Caco-2 (cell line): ENCODE measurements around the gene NEK11. TPM values are rescaled to one million over a fixed set of nuclear protein-coding genes. Genes with fewer than 3 reads are reported as not detected.
A peak's percentile ranks its signal among the peaks of the same experiment; 100 is the strongest.

Experiments
- BruUV-seq: library from RNA; stranded (reverse); fragments of 400-500 nt; replicated peaks from 2 replicates; lab custom pipeline; 2021; lab: Mats Ljungman, UMichigan
- CTCF ChIA-PET: fragments of 300-600 bp; sonication (Branson Sonifier 250); formaldehyde crosslinking; loops from one replicate; lab custom pipeline; 2022; ENCODE audit warnings: antibody characterized with exemption; lab: Charles Lee
- POLR2A ChIA-PET: fragments of 300-600 bp; sonication (Branson Sonifier 250); formaldehyde crosslinking; loops from one replicate; lab custom pipeline; 2022; ENCODE audit warnings: antibody characterized with exemption; lab: Charles Lee
- DNase-seq, 2 experiments: peaks; one replicate each; pipeline versions ENCODE4 v3.0.0 to v3.0.0-alpha.2; 2020 to 2022
- H3K27me3 ChIP-seq: replicated peaks from 2 replicates; pipeline ENCODE4 v1.6.0; 2011; ENCODE audit warnings: low read length; ENCODE audit not compliant: control insufficient read depth, insufficient read depth
- H3K36me3 ChIP-seq: 2 replicates; pipeline ENCODE4 v1.5.1; 2011; ENCODE audit warnings: low read length; ENCODE audit not compliant: control insufficient read depth, insufficient read depth
- H3K4me1 ChIP-seq: fragments of 250-450 bp; sonication (Bioruptor Pico); 2 replicates; pipeline ENCODE4 v1.5.1; 2020; ENCODE audit warnings: mild to moderate bottlenecking
- H3K4me3 ChIP-seq: 2 replicates; pipeline ENCODE4 v1.5.1; 2011; ENCODE audit warnings: low read depth, mild to moderate bottlenecking, control low read depth, low read length
- H3K9me3 ChIP-seq: fragments of 250-450 bp; sonication (Bioruptor Pico); 2 replicates; pipeline ENCODE4 v1.5.1; 2020; ENCODE audit warnings: mild to moderate bottlenecking, moderate library complexity
- H3K27ac Mint-ChIP-seq: one replicate; pipeline ENCODE4 v1.8.0; 2022; ENCODE audit warnings: mixed read lengths; ENCODE audit not compliant: unreplicated experiment
- H3K27me3 Mint-ChIP-seq: one replicate; pipeline ENCODE4 v1.8.0; 2022; ENCODE audit warnings: mixed read lengths; ENCODE audit not compliant: insufficient read depth, unreplicated experiment
- H3K36me3 Mint-ChIP-seq: one replicate; pipeline ENCODE4 v1.8.0; 2022; ENCODE audit warnings: mild to moderate bottlenecking, mixed read lengths; ENCODE audit not compliant: insufficient read depth, unreplicated experiment
- H3K4me1 Mint-ChIP-seq: one replicate; pipeline ENCODE4 v1.8.0; 2022; ENCODE audit warnings: low read depth, mixed read lengths; ENCODE audit not compliant: unreplicated experiment
- H3K4me3 Mint-ChIP-seq: one replicate; pipeline ENCODE4 v1.8.0; 2022; ENCODE audit warnings: mild to moderate bottlenecking, moderate library complexity, mixed read lengths; ENCODE audit not compliant: unreplicated experiment
- H3K9me3 Mint-ChIP-seq: one replicate; pipeline ENCODE4 v1.8.0; 2022; ENCODE audit warnings: mixed read lengths; ENCODE audit not compliant: unreplicated experiment
- CTCF ChIP-seq, 2 experiments: fragments of 200-600 bp in 1 of 2; IDR thresholded peaks; 1 replicate in 1 of 2; 2 replicates in 1 of 2; pipeline versions ENCODE4 v1.5.1 to v1.8.0; 2011 to 2022; ENCODE audit warnings: antibody characterized with exemption in 1 of 2, control low read depth in 1 of 2, inconsistent platforms in 1 of 2, low read depth in 1 of 2, low read length in 1 of 2, mild to moderate bottlenecking in 1 of 2, moderate library complexity in 1 of 2; ENCODE audit not compliant: insufficient read depth in 1 of 2, severe bottlenecking in 1 of 2, unreplicated experiment in 1 of 2
- intact Hi-C: fragments of 100-400 bp; cut with micrococcal nuclease; formaldehyde crosslinking; loops from one replicate; pipeline ENCODE4 v1.10.0; 2022; ENCODE audit not compliant: unreplicated experiment
- total RNA-seq: library from RNA; stranded (reverse); gene quantifications from 2 replicates; pipeline ENCODE4 v1.2.3, GENCODE V29; 2022

NEK11 gene
- total RNA-seq, 1 experiment from 2014 or later = 4.4 TPM

DNA sequence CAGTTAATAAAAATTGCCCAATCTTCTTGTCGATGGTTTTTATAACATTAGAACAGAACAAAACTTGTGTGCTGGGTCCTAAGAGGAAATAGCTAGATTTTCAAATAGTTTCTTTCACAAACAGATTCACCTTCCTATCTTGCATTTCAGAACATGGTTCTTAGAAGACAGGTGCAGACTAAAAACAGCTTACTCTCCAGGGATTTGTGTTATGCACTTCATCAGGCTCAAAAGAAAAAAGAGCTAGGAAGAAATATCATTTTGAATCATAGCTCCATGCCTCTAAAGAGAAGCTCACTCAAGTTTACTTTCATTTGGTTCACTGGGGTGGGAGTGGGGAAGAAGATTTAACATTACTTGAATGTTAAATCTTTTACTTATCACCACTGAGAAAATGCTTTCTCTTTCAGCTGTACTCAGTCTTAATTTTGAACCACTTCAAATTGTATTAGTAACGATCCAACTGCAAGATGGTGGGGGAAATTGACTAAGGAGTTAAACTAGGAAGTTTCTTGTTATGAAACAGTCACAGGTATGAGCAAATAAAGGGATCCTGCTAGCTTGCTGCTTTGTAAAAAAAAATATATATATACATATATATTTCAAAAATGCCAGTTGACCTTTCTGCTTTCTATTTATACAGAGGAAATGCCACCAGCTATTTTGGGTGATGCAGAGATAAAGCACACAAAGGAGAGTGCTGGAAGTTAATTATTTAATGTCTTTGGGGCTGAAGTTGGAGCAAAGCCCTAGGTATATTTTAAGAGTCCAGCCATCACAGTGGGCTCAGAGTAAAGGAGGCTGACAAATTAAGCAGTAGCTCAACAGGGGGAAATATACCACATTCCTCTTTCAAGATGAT lies 326.6 kb downstream of the NEK11 start:
- H3K4me3 ChIP-seq = no peak overlapping the region
- CTCF ChIA-PET = no interaction called here
- Mint-ChIP-seq H3K36me3 (peaks cover 6% of the 10 kb centered on the region), H3K27me3 (no peaks in the 10 kb centered on the region), H3K27ac (peak overlapping the region; percentile 71), H3K4me1 (peaks cover 12% of the 10 kb centered on the region), H3K4me3 (no peak overlapping the region), H3K9me3 (no peaks in the 10 kb centered on the region)
- DNase-seq = no peak
- no peaks in the 10 kb centered on the region for H3K27me3 ChIP-seq
- H3K4me1 ChIP-seq = peaks cover 22% of the 10 kb centered on the region
- POLR2A ChIA-PET = interaction anchor here (1.1 kb wide), 1 partner anchor 28 kb away, joined by 4 read pairs; the partner anchor contains the start of gene NUDT16
- H3K9me3 ChIP-seq = no peaks in the 10 kb centered on the region
- no peak for TF ChIP-seq CTCF (IDR thresholded peaks at IDR 0.05; ENCODE audit: insufficient read depth in 1 of 2, low read depth in 1 of 2, low read length in 1 of 2, severe bottlenecking in 1 of 2, unreplicated experiment in 1 of 2)
- no TSS peak for BruUV-seq
- H3K36me3 ChIP-seq = no peaks in the 10 kb centered on the region; the same call in 1 of the 2 replicates
- intact Hi-C loops = no loop called here

DNA sequence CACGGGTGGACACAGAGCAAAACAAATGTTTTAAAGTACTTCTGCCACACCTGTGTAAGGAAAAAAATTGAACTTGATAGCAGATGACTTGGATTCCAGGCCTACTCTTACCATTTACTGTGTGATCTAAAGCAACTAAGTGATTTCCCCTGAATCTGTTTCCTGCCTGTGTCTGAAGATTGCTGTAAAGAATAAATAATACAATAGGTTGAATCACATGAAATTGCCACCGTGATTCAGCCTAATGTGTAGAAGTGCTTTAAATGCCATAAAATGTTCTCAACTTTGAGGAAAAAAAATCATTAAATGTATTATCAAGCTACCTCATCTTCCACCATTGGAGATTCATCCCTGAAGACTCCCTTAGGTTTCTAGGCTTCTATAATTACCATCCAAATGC lies 327.3 kb downstream of the NEK11 start:
- no peak overlapping the region for H3K4me3 Mint-ChIP-seq
- Histone ChIP-seq H3K36me3 (no peaks in the 10 kb centered on the region; the same call in 1 of the 2 replicates), H3K9me3 (no peaks in the 10 kb centered on the region), H3K4me1 (peaks cover 21% of the 10 kb centered on the region), H3K27me3 (no peaks in the 10 kb centered on the region), H3K4me3 (no peak overlapping the region)
- H3K4me1 Mint-ChIP-seq = peaks cover 12% of the 10 kb centered on the region
- H3K27me3 Mint-ChIP-seq = no peaks in the 10 kb centered on the region
- CTCF ChIA-PET = no interaction called here
- BruUV-seq = no TSS peak
- no peaks in the 10 kb centered on the region for H3K9me3 Mint-ChIP-seq
- peak overlapping the region; percentile 71 for H3K27ac Mint-ChIP-seq
- intact Hi-C loops = no loop called here
- no peak for DNase-seq
- peaks cover 6% of the 10 kb centered on the region for H3K36me3 Mint-ChIP-seq
- TF ChIP-seq CTCF (IDR thresholded peaks at IDR 0.05; ENCODE audit: insufficient read depth in 1 of 2, low read depth in 1 of 2, low read length in 1 of 2, severe bottlenecking in 1 of 2, unreplicated experiment in 1 of 2) = no peak
- POLR2A ChIA-PET = no interaction called here

DNA sequence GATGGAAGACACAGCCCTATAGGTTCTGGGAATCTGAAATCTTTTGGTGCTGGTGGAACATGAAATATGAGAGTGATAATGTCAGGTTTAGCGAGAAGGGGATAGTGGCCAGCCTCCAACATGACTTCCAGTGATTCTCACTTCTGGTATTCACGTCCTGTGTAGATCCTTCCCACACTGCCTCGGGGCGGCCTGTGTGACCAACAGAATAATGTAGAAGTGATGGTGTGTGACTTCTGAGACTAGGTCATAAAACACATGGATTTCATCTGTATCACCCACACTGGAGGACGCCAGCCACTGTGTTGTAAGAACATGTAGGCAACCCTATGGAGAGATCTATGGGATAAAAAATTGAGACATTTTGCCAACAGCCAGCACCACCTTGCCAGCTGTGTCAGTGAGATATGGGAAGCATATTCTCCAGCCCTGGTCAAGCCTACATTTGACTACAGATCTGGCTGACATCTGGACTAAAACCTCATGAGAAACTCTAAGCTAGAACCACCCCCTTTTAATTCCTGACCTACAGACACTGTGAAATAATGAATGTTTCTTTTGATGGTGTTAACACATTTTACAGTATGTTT lies 329.4 kb downstream of the NEK11 start:
- CTCF ChIA-PET = no interaction called here
- Histone ChIP-seq H3K9me3 (no peaks in the 10 kb centered on the region), H3K4me1 (peaks cover 4% of the 10 kb centered on the region), H3K27me3 (no peaks in the 10 kb centered on the region), H3K4me3 (no peak overlapping the region), H3K36me3 (no peaks in the 10 kb centered on the region; the same call in 1 of the 2 replicates)
- no peaks in the 10 kb centered on the region for H3K27me3 Mint-ChIP-seq
- TF ChIP-seq CTCF (IDR thresholded peaks at IDR 0.05; ENCODE audit: insufficient read depth in 1 of 2, low read depth in 1 of 2, low read length in 1 of 2, severe bottlenecking in 1 of 2, unreplicated experiment in 1 of 2) = no peak
- no TSS peak for BruUV-seq
- no peaks in the 10 kb centered on the region for H3K9me3 Mint-ChIP-seq
- peaks cover 8% of the 10 kb centered on the region for H3K4me1 Mint-ChIP-seq
- no peak overlapping the region for H3K4me3 Mint-ChIP-seq
- H3K27ac Mint-ChIP-seq = no peak overlapping the region
- peaks cover 6% of the 10 kb centered on the region for H3K36me3 Mint-ChIP-seq
- intact Hi-C loops = no loop called here
- POLR2A ChIA-PET = no interaction called here
- DNase-seq = no peak
